Stimulated activated naive CD4-positive, alpha-beta T cell (primary cell): ENCODE data around the gene NUDT9.
"Not testable (repeated sequence)": the region's sequence is repeated elsewhere in the genome, so short reads cannot be mapped to it uniquely, and the experiment has no call there.

ENCODE experiments used
- DNase-seq, 6 experiments: peaks; one replicate each; lab custom pipeline; 2025; lab: John Stamatoyannopoulos, UW

Gene NUDT9, protein sequence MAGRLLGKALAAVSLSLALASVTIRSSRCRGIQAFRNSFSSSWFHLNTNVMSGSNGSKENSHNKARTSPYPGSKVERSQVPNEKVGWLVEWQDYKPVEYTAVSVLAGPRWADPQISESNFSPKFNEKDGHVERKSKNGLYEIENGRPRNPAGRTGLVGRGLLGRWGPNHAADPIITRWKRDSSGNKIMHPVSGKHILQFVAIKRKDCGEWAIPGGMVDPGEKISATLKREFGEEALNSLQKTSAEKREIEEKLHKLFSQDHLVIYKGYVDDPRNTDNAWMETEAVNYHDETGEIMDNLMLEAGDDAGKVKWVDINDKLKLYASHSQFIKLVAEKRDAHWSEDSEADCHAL

DNA sequence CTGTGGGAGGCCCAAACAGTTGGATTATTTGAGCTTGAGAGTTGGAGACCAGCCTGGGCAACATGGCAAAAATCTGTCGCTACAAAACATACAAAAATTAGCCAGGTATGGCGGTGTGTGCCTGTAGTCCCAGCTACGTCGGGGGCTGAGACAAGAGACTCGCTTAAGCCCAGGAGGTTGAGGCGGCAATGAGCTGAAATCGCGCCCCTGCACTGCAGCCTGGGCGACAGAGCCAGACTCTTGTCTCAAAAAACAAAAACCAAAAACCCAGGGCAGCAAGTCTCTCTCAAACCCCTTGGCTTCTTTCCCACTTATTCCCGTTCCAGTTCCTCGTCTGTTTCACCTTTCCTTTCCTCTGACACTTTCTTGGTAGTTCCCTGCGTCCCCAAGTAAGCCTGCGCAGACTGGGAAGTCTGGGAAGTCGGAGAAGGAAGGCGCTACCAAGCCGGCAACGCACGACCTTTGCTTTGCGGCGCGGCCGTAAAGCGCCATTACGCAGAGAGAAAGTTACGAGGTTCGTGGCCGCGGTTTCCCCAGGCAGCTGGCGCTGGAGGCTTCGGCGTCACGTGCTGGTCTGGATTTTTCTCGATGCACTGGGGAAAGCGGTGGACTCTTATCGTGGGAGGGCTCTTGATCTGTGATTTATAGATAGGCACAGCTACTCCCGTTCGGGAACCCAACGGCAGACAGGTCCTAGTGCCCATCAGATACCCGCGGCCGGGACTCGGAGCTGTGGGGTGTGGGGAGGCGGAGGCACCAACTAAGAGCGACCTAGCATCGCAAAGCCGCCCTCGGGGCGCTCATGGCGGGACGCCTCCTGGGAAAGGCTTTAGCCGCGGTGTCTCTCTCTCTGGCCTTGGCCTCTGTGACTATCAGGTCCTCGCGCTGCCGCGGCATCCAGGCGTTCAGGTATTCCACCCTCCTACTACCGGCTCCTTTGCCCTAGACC is at the start of gene NUDT9:
Gene NUDT9, plus strand, starts transcription at position 470 of the 949 bp plus-strand sequence. Its CDS starts 333 bp downstream, at position 803.
- DNase-seq, result peak; percentile 81 to 91 (median 88)

DNA sequence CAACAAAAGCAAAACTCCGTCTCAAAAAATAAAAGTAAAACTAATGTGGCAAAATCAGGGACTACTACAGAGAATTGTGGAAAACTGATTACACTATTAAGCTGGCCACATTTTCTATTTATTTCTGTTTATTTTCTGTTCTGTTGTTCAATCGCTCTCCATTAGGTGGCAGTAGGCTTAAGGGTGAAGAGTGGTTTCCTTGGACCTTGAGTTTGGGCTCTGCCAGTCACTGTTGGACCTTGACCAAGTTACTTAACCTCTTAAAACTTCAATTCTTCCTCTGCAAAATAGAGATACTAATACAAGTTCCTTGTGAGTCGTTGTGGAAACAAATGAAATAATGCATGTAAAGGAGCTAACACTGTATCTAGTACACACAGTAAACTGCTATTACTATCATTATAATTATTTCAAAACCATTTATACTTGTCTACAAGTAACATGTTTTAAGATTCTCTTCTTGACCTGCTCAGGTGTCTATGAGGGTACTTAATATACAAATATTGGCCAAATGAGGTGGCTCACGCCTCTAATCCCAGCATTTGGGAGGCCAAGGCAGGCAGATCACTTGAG is 46.6 kb upstream of the NUDT9 start:
- DNase-seq, result peak in 2 of 6 experiments; percentile 20 to 27

DNA sequence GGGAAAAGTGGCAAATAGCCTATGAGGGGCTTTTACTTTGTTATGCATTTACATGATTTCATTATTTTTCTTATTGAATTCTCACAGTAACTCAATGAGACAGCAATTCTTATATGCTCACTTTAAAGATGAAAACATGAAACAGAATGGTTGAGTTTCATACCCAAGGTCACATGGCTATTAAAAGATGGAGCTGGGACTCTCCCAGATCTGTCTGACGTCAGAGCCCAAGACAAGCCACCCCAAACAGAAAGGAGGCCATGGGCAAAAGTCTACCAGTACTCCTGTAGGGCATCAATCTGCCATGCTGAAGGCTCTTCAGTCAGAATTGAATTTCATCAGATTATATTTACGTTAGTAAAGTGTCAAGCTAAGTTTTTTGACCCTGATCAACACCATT is 44.6 kb upstream of the NUDT9 start:
- DNase-seq, result no peak

DNA sequence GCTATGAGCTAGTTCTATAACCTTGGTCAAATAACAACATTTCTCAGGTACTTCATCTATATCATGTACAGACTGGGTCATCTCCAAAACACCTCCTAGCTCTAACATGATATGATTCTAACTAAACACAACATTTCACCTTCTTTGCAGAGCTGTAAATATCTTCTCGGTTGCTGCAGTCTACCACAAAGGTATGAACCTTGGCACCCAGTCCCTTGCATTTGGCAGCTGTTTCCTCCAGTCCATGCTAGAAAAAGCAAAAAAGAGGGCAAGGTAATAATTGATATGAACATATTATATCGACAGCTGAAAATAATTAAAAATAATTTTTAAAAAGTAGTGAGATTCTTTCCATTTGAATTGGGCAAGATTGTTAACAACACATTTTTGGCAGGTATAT is 40.3 kb upstream of the NUDT9 start:
- no peak for DNase-seq

DNA sequence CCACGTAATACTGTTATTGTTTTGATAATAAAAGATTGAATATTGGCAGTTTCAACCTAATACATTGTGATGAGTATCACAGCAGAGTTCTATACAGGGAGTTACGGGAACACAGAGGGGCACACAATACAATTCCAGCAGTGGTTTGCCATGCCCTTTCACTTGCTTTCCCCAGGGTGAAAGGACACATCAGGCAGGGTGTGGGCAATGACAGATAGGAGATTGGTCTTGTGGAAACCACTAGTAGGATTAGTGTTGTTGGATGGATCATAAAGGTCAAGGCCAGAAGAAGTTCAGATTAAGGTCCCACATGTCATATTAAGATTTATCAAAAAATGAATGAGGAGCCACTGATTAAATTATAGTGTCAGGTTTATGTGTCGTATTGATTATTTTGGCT is 39.4 kb upstream of the NUDT9 start:
- DNase-seq, result no peak

DNA sequence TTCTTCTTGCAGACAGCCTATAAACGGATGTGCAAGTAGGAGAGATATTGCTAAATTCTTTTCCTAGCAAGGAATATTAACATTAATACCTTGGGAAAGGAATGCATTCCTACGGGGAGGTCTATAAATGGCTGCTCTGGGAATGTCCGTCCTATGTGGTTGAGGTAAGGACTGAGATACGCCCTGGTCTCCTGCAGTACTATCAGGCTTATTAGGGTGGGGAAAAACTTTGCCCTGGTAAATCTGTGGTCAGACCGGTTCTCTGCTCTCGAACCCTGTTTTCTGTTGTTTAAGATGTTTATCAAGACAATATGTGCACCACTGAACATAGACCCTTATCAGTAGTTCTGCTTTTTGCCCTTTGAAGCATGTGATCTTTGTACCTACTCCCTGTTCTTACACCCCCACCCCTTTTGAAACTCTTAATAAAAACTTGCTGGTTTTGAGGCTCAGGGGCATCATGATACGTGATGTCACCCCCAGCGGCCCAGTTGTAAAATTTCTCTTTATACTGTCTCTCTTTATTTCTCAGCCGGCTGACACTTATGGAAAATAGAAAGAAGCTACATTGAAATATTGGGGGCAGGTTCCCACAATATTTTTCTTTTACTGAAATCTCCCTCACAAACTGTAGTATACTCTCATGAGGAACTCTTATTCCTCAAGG is 37.8 kb upstream of the NUDT9 start:
- DNase-seq, result not testable (repeated sequence)

DNA sequence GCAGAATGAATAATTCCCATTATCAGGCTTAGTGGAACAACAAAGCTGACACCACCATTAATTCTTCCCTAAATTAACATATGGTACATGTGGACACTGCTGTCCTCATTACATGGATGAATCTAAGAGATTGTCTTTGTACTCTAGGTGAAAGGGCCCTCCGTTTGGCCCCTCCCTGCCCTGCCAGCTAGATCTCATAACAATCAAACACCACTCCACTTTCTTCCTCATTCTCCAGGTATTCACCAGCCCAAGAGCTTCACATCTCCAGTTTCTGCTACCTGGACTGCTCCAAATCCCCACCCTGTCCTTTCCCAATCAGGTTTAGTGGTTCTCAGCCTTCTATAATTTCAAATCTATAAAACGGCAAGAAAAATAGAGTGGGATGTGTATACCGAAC is 35.1 kb upstream of the NUDT9 start:
- no peak for DNase-seq

DNA sequence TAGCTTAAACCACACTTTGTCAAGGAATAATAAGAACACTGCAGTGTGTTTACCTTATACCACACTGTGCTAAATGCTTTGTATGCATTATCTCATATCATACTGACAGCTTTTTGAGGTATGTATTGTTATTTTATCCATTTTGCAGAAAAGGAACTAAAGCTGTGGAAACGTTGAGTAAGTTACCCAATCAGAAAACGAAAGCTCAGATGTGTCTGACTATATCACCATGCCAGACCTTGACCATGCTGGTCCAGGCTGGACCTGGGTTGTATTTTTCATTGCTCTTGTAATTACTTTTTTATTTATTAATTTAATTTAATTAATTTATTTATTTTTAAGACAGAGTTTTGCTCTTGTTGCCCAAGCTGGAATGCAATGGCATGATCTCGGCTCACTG is 33.5 kb upstream of the NUDT9 start:
- no peak for DNase-seq

DNA sequence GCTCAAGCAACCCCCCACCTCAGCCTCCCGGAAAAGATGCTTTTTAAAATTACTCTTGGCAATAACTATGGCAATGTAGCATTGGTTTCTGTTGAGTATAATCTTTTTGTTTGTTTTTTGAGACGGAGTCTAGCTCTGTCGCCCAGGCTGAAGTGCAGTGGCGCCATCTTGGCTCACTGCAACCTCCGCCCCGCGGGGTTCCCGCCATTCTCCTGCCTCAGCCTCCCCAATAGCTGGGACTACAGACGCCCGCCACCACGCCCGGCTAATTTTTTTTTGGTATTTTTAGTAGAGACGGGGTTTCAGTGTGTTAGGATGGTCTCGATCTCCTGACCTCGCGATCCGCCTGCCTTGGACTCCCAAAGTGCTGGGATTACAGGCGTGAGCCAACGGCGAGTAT is 32.3 kb upstream of the NUDT9 start:
- peak in 1 of 6 experiments; percentile 5 for DNase-seq

DNA sequence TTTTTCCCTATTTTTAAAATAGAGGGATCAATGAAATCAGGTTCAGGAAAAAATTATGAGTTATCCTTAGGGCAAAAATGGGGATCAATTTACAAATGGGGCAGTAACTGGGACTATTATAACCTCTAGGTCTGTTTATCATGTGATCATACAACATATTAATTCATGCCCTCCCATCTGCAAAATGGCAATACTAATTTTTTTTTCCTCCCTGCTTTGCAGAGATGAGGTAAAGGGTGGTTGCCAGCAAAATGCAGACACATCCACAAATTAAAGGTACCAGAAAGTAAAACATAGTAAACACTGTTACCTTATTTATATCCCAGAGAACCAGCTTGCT is 31.9 kb upstream of the NUDT9 start:
- DNase-seq, result no peak

DNA sequence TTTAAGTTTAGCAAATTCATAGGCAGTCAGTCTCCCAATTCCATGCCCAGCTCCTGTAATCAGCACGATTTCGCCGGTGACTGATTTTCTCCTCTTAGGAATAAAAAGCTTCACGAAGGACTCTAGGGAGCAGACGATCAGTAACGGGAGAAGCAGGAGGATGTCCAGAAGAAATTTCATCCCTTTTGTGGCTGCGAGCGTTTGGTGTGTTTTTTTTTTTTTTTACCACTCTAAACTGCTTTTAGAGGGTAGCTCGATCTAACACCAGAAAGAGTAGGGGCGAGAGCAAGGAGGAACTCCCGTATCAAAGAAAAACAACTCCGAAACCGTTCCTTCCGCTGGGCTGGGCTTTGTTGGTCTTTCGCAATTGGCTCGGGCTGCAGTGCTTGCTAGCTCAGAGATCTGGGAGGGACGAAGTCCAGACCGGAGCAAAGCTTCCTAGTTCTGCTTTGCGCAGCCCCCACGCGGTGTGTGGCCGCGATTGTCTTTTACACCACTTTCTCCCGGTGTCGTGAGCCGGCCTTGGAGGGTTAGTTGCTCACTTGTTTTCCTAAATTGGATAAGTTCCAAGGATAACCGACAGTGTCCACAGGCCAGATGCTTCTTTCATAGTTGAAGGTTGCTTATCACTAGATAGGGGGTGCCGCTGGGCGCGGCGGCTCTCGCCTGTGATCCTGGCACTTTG is 31.3 kb upstream of the NUDT9 start, which contains the start of gene HSD17B11:
Gene HSD17B11, minus strand, starts transcription at position 298 of the 685 bp plus-strand sequence. Its CDS starts 118 bp downstream, at position 180.
- DNase-seq, result peak; percentile 59 to 84 (median 76)

DNA sequence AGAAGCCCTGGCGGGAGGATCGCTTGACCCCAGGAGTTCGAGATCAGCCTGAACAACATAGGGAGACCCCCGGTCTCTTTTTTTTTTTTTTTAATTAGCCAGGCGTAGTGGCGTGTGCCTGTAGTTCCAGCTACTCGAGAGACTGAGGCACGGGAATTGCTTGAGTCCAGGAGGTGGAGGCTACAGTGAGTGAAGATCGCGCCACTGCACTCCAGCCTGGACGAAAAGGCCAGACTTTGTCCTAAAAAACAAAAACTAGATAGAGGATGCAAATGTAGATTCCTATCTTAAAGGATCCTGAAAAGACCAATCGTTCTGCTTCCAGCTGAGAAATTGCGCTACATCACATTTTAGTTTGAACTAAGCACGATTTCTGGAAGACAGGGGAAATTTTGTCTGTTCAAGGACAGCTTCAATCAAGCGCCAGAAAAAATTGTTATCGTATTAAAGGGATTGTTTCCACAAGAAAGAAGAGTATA is 30.8 kb upstream of the NUDT9 start:
- no peak for DNase-seq

DNA sequence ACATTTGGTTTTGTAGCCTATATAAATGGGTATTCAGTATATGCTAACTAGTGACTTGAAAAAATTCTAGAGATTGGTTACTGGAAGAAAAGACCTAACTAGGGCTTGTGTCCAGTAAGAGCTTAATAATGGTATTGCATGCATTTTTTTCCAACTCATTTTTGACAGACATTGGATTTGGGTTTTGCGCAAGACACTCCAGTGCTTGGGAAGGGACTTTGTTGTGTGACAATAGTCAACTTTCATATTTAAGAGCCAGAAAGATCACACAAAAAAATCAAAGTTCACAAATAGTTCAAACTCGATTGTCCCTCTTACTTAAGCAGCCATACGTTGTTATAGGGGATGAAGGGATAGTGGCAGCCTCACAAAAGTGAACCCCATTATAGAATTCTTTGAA is 30.2 kb upstream of the NUDT9 start:
- no peak for DNase-seq

DNA sequence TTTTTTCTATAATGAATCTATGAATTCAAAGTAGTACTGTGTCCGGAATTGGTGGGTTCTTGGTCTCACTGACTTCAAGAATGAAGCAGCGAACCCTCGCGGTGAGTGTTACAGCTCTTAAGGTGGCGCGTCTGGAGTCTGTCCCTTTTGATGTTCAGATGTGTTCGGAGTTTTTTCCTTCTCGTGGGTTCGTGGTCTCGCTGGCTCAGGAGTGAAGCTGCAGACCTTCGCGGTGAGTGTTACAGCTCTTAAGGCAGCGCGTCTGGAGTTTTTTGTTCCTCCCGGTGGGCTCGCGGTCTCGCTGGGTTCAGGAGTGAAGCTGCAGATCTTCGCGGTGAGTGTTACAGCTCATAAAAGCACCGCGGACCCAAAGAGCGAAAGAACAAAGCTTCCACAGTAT is 27.3 kb upstream of the NUDT9 start:
- not testable (repeated sequence) for DNase-seq

DNA sequence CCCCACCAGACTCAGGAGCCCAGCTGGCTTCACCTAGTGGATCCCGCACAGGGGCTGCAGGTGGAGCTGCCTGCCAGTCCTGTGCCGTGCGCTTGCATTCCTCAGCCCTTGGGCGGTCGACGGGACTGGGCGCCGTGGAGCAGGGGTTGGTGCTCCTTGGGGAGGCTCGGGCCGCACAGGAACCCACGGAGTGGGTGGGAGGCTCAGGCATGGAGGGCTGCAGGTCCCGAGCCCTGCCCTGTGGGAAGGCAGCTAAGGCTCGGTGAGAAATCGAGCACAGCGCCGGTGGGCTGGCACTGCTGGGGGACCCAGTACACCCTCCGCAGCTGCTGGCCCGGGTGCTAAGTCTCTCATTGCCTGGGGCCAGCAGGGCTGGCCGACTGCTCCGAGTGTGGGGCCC is 26.5 kb upstream of the NUDT9 start:
- DNase-seq, result not testable (repeated sequence)

DNA sequence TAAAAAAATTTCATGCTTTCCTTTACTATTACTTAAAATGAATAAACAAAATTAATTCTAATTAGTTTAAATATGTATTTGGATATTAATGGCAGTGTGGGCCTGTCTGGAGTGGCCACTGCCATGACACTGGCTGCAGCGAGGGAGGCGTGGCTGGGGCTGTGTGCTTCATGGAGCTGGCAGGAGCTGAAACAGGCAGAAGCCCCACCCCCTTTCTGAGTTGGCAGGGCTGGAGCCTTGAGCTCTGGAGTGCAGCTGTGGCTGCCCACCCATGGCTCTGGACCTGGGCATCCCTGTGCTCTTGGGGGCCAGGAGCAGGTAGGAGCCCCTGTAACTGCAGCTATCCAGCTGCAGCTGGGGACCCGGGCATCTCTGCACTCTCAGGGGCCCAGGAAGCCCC is 23.2 kb upstream of the NUDT9 start:
- DNase-seq, result no peak

DNA sequence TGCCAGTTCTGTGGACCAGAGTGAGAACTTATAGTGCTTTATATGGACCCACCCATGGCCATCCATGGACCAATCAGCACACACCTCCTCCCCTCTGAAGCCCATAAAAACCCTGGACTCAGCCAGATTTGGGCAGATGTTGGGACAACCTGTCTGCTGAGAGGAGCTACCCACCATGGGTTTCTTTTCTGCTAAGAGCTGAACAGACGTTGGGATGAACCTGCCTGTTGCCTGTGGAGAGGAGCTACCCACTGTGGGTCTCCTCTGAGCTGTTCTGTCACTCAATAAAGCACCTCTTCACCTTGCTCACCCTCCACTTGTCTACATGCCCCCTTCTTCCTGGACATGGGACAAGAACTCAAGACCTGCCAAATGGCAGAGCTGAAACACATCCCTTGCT is 22.4 kb upstream of the NUDT9 start:
- no peak for DNase-seq

DNA sequence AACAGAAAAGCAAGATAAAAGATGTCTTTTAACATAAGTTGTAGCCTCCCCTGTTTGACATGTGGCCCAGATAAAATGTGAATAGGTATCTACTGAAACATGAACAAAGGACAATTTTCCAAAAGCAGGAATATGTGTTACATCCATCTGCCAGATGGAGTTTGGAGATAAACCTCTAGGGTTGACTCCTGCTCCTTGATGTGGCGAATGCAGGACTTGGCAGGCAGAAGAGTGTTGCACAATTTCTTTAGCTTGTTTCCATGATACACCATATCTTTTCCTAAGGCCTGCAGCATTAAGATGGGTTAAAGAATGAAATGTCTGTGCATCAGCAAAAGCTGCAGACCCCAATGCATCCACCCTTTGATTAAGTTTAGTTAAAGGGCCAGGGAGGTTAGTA is 18.6 kb upstream of the NUDT9 start:
- DNase-seq, result not testable (repeated sequence)

DNA sequence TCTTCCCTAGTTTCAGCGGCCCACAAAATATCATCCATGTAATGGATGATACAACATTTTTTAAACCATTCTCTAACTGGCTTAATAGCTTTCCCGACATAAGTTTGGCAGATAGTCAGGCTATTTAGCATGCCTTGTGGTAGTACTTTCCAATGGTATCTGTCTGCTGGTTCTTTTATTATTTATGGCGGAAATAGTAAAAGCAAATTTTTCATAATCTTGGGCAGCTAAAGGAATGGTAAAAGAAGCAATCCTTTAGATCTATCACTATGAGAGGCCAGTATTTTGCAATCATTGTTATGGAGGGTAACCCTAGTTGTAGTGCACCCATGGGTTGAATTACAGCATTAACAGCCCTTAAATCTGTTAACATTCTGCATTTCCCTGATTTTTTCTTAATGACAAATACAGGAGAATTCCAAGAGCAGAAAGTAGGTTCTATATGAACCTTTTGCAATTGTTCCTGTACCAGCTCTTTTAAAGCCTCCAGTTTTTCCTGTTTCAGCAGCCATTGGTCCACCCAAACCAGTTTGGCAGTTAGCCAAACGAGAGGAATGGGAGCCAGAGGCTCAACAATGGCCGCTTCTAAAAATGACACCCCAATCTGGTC is 17.1 kb upstream of the NUDT9 start:
- no peak for DNase-seq

DNA sequence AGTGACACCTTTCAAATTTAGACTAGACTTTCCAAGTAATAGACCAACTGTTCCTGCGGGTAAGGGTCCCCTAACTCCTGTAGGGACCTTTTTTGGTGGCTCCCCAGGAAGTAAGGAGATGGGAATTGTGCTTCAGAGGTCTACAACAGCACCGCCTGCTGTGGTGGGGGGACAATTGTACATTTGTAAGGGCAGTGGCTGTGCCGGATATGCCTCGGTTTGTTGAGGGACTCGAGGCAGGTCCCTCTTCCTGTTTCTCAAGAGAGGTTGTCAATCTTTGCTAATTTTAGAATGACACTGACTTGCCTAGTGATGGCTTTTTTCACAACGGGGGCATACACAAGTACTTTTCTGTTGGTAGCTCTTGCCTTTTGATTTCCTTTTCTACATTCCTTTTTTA is 15.9 kb upstream of the NUDT9 start:
- peak in 2 of 6 experiments; percentile 1 to 9 for DNase-seq

DNA sequence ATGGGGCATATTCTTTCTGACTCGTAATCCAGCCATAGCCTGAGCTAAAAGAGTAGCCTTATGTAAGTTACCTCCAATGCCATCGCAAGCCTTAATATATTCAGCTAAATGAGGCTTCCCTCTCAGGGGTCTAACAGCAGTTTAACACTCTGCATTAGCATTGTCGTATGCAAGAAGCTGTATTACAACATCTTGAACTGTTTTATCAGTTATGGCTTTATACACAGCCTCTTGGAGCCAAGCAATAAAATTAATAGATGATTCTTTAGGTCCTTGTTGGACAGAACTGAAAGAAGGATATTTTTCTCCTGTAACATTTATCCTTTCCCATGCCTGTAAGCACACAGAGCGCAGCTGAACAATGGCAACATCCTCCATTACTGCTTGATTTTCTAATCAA is 15.5 kb upstream of the NUDT9 start:
- DNase-seq, result not testable (repeated sequence)
